ENCODE data around the gene HOXA7.

HOXA7 gene

GRCh38 chr7:27182285-27182841 is 25.9 kb upstream of the HOXA7 start:
- peak; percentile 36 for DNase-seq

GRCh38 chr7:27181795-27182275 is 25.4 kb upstream of the HOXA7 start:
- DNase-seq: peak; percentile 31

- DNase-seq: peak; percentile 33
Measured at GRCh38 chr7:27180431-27181420, 24.3 kb upstream of the HOXA7 start.

GRCh38 chr7:27179503-27180430 is 23.3 kb upstream of the HOXA7 start:
- peak; percentile 91 for DNase-seq

GRCh38 chr7:27179030-27179429 is 22.6 kb upstream of the HOXA7 start:
- peak; percentile 38 for DNase-seq

- DNase-seq: peak; percentile 40
Measured at GRCh38 chr7:27178366-27178765, 21.9 kb upstream of the HOXA7 start.

- peak; percentile 38 for DNase-seq
Measured at GRCh38 chr7:27177795-27178320, 21.4 kb upstream of the HOXA7 start.

- peak; percentile 51 for DNase-seq
Measured at GRCh38 chr7:27176962-27177794, 20.7 kb upstream of the HOXA7 start.

GRCh38 chr7:27176524-27176845 is 20.0 kb upstream of the HOXA7 start:
- no peak for DNase-seq

- DNase-seq: peak; percentile 49
Measured at GRCh38 chr7:27175626-27176523, 19.4 kb upstream of the HOXA7 start.

GRCh38 chr7:27174874-27175625 is 18.6 kb upstream of the HOXA7 start:
- peak; percentile 60 for DNase-seq

GRCh38 chr7:27173956-27174873 is 17.7 kb upstream of the HOXA7 start, which contains the start of gene HOXA10:
Gene HOXA10, minus strand, starts transcription at chr7:27174320. Its CDS starts 14 bp downstream, at chr7:27174306.
- peak; percentile 89 for DNase-seq

GRCh38 chr7:27173511-27173955 is 17.1 kb upstream of the HOXA7 start:
- peak; percentile 53 for DNase-seq

GRCh38 chr7:27172823-27173510 is 16.5 kb upstream of the HOXA7 start:
- DNase-seq: peak; percentile 87

- DNase-seq: peak; percentile 53
Measured at GRCh38 chr7:27172315-27172774, 15.9 kb upstream of the HOXA7 start.

GRCh38 chr7:27171637-27172314 is 15.3 kb upstream of the HOXA7 start:
- peak; percentile 60 for DNase-seq

- peak; percentile 59 for DNase-seq
Measured at GRCh38 chr7:27171325-27171636, 14.8 kb upstream of the HOXA7 start.

Measured in femur (tissue), 1 donor.